SW 1271 (cell line): ENCODE results near the gene SNX14.

Experiments
- DNase-seq, 2 experiments: peaks; one replicate each; lab custom pipeline; 2025; lab: John Stamatoyannopoulos, UW

The SNX14 gene

GRCh38 chr6:85464722-85465150, 128.9 kb downstream of the SNX14 start:
- peak; percentile 96 to 98 for DNase-seq

GRCh38 chr6:85464260-85464644, 129.4 kb downstream of the SNX14 start:
- peak; percentile 93 to 98 for DNase-seq

GRCh38 chr6:85463621-85464259, 129.9 kb downstream of the SNX14 start:
- DNase-seq = peak in 1 of 2 experiments; percentile 70

GRCh38 chr6:85462673-85463072, 131.0 kb downstream of the SNX14 start:
- DNase-seq = no peak

- no peak for DNase-seq
These were observed 131.9 kb downstream of the SNX14 start for GRCh38 chr6:85461798-85462170.

GRCh38 chr6:85460921-85461797, 132.5 kb downstream of the SNX14 start:
- peak in 1 of 2 experiments; percentile 52 for DNase-seq

- DNase-seq = peak in 1 of 2 experiments; percentile 32
These were observed 133.3 kb downstream of the SNX14 start for GRCh38 chr6:85460154-85460920.

GRCh38 chr6:85459224-85459901, 134.3 kb downstream of the SNX14 start:
- peak; percentile 38 to 50 for DNase-seq

GRCh38 chr6:85458782-85459181, 134.9 kb downstream of the SNX14 start:
- DNase-seq = peak; percentile 42 to 61

GRCh38 chr6:85458184-85458583, 135.5 kb downstream of the SNX14 start:
- DNase-seq = peak in 1 of 2 experiments; percentile 61

- DNase-seq = peak in 1 of 2 experiments; percentile 38
These were observed 136.9 kb downstream of the SNX14 start for GRCh38 chr6:85456782-85457181.
